GM18498 (cell line): ENCODE results near the gene LIME1.
"Not testable (repeated sequence)": the region's sequence is repeated elsewhere in the genome, so short reads cannot be mapped to it uniquely, and the experiment has no call there.

ENCODE experiments used
- ATAC-seq: cut with Tn5 transposase; IDR thresholded peaks from one replicate; pipeline ENCODE4 v1.9.1; 2021; ENCODE audit warnings: mild to moderate bottlenecking, moderate library complexity; ENCODE audit not compliant: unreplicated experiment

The LIME1 gene

DNA sequence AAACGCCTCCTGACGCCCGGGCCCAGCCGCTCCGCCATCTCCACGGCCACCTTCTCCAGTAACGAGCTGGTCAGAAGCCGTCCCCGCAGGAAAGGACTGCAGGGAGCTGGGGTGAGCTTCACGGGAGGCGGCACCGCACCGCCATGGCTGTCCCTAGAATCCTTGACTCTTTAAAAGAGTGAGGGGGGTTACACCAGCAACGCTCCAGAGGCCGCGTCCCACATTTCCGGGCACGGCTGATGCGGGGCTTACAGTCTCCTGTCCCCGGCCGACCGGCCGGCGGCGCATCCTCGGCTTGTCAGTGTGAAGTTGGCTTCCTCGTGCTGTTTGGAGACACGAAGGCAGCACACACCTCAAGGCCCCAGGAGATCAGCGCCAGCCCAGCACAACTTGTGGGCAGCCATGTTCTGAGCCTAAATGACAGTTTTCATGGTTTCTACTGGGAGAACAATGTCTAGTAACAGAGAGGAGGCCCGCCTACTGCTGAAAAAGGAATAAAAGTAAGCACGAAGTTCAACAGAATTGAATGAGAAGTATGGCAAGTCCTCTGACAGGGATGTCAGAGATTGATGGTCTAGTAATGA, 33.5 kb downstream of the LIME1 start:
- no peak for ATAC-seq

- ATAC-seq = no peak
These were observed 34.7 kb downstream of the LIME1 start for GRCh38 chr20:63771046-63771707.

DNA sequence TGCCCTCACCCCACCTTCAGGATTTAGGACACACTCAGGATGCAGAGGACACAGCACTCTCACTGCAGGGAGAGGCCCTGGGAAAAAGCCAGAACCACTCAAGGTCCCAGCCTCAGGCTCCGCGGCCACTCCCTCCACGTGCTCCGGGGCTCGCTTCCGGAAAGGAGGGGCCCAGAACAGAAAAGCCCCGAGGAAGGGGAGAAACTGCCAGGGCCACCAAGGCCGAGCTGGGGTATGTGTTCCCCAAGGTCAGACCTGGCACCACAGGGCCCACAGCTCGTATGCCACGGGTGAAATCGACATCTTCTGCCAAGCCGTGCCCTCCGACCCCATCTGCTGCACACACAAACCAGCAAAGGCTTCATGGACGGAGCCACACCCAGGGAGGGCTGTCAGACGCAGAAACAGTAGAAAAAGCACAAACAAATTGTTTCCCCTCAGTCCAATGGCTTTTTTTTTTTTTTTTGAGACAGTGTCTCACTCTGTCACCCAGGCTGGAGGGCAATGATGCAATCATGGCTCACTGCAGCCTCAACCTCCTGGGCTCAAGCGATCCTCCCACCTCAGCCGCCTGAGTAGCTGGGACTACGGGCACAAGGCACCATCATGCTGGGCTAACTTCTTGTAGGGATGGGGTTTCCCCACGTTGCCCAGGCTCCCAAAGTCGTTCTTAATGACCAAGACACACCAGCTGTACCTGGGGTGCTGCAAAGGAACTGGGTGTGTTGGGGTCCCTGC, 36.5 kb downstream of the LIME1 start:
- no peak for ATAC-seq

DNA sequence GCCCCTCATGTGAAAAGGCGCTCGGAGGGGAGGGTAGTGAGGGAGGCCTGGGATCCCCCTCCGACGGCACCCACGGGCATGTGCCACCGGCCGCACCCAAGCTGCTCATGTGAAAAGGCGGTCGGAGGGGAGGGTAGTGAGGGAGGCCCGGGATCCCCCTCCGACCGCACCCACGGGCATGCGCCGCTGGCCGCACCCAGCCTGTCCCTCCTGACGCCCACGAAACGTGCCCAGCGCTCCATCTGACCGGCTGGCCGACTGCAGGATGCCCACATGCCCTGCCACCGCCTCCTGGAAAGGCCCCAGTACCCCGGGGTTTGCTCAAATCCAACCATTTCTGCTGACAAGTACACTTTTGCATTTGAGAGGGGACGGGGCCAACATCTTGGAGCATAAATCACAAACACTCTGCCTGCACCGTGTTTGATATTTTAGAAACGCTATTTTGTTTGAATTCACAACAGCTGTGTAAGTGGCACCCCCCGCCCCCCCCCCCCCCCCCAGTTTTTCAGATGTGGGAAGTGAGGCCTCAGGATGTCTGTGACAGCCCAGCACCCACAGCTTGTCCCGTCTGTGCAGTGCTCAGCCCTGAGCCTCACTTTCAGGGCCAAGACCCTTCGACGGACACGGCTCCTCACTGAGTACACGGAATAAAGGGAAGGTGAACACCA, 37.2 kb downstream of the LIME1 start:
- no peak for ATAC-seq

DNA sequence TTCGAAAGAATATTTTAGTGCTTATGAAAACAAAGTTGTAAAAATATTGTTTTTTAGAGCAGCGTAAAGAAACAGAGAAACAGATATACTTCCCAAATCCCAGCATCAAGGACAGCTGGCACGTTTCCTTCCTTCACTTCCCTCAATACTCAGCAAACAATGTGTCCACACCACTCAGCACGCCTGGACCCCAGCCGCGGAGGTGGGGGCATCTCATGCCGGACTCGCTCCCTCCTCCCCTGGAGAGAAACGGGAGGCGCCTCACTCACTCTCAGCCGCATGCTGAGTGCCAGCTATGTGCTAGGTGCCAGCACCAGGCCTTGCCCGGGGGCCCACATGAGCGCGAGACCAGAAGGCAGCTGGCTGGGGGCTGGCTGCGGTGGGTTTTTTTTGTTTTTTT, 37.8 kb downstream of the LIME1 start:
- ATAC-seq = no peak

DNA sequence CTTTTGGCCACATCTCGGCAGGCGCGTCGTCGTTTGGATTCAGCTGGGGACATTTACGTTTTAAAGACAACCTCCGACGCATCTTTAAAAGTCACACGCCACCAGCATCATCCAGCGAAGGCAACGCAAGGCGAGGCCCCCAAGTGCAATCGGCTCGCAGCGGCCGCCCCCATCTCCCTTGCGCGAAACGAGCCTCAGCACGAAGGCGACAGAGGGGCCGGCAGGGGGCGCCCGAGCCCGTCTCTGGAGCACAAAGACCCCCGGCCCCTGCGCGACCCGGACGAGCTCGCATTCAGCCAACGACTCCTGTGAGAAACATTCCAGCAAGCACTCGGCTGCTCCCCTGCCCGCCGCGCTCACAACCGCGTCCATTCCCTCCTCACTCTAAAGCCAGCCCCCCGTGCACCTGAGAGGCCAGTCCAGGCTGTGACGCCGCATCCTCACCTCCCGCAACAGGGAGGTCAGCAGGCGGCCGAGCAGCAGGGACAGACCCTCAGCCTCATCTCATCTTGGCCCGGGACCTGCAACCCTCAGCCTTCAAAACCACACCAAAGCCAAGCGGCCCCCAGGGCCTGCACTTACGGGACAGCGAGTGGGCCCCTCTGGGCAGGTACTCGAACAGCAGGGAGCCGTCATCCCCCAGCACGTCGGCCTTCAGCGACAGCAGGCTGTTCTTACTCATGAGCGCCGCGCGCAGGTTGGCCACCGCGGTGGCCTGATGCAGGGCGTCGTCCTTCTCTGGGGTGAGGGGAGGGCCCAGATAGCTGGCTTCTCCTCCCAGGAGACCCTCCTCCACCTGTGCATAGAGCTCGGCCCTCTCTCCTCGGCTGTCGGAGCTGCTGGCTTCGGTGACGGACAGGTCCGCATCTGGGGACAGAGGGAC, 38.9 kb downstream of the LIME1 start:
- no peak for ATAC-seq

DNA sequence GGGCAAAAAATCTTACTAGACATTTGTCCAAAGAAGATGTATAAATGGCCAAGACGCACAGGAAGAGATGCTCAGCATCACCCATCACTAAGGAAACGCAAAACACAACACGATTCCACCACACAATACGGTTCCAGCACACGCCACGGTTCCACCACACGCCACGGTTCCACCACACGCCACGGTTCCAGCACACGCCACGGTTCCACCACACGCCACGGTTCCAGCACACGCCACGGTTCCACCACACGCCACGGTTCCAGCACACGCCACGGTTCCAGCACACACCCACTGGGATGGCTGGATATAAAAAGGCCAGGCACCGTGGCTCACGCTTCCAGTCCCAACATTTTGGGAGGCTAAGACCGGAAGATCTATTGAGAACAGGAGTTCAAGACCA, 40.4 kb downstream of the LIME1 start:
- not testable (repeated sequence) for ATAC-seq

- no peak for ATAC-seq
These were observed 41.1 kb downstream of the LIME1 start for GRCh38 chr20:63777614-63778013.

DNA sequence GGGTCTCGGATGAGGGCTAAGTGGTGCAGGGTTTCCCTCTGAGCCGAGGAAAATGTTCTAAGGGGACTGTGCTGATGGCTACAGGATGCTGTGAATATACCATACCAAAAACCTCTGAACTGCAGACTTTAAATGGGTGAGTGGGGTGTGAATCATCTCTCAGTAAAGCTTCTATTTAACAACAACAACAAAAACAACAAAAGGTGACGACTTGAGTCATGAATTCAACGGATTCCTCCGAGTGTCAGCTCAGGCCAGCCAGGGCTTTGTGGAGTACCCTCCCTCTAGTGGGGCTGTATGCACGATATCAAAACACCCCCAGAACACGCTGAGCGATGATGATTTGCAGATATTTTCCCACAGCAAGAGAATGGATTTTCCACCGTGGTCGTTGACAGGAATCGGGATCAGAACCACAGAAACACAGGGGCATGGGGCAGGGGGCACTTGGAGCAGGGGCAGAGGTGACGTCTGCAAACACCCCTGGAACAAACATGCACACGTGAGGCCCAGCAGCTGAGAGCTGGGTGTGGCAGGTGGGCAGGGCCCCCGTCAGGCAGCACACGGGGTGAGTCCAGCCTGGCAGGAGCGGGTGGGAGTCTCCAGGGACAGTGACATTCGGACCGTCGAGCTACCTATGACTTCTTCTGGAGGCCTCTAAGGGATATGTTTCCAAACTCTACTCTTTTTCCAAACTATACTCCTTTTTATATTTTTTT, 41.7 kb downstream of the LIME1 start:
- no peak for ATAC-seq

GRCh38 chr20:63778857-63779256, 42.4 kb downstream of the LIME1 start:
- no peak for ATAC-seq

- no peak for ATAC-seq
These were observed 44.7 kb downstream of the LIME1 start for GRCh38 chr20:63781181-63781580.

- no peak for ATAC-seq
These were observed 45.6 kb downstream of the LIME1 start for GRCh38 chr20:63782051-63782471.

- ATAC-seq = no peak
These were observed 46.1 kb downstream of the LIME1 start for GRCh38 chr20:63782521-63782971.

- ATAC-seq = no peak
These were observed 47.5 kb downstream of the LIME1 start for GRCh38 chr20:63783970-63784369.

- no peak for ATAC-seq
These were observed 49.2 kb downstream of the LIME1 start for GRCh38 chr20:63785691-63786131.

DNA sequence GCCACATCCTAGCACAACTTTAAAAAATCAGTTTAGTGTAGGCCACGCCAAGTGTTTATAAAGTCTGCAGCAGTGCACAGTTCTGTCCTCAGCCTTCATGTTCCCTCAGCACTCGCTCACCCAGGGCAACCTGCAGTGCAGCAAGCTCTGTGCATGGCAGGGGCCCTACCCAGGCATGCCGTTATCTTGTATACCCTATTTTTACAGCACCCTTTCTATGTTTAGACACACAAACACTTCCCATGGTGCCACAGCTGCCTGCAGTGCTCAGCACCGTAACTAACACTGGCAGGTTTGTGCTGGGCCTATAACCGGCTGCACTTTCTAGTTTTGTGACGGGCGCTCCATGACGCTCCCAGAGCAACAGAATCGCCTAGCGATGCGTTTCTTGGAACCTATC, 50.8 kb downstream of the LIME1 start:
- no peak for ATAC-seq

DNA sequence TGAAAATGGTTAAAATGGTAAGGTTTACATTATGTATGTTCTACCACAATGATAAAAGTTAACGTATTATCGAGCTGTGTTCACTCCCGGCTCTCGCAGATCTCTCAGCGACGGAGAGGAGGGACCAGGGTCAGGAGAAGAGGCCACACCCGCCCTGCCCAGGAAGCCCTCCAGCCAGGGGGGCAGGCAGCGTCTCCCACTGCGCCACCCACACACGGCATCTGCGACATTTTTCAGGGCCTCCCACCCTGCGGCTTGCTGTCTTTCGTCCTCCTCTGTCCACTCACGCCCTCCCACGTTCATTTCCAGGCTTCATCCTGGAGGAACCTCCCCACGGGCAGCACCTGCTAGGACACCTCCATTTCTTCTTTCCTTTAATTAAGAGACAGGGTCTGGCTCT, 51.3 kb downstream of the LIME1 start:
- ATAC-seq = no peak
